Esophagus muscularis mucosa (tissue), 4 donors: ENCODE measurements around the gene MTO1. TPM values are rescaled to one million over a fixed set of nuclear protein-coding genes. Genes with fewer than 3 reads are reported as not detected.

Experiments used
- DNase-seq: peaks from one replicate; pipeline ENCODE4 v3.0.0-alpha.2; 2017; ENCODE audit errors: extremely low spot score
- H3K27ac ChIP-seq, 4 donors: fragments of 200-600 bp; sonication (generic); replicated peaks in 1 of 4; 1 replicate in 3 of 4; 2 replicates in 1 of 4; pipeline ENCODE4 v1.5.1; 2016 to 2019; ENCODE audit warnings: mild to moderate bottlenecking in 1 of 4
- H3K27me3 ChIP-seq, 4 donors: fragments of 200-600 bp; sonication (generic); one replicate each; pipeline versions ENCODE4 v1.5.1 to v1.6.0; 2016 to 2019
- H3K36me3 ChIP-seq, 4 donors: fragments of 200-600 bp; sonication (generic); one replicate each; pipeline ENCODE4 v1.5.1; 2016 to 2019
- H3K4me1 ChIP-seq, 4 donors: fragments of 200-600 bp; sonication (generic); one replicate each; pipeline ENCODE4 v1.5.1; 2016 to 2019
- H3K4me3 ChIP-seq, 4 donors: fragments of 200-600 bp; sonication (generic); 1 replicate in 2 of 4; 2 replicates in 2 of 4; pipeline ENCODE4 v1.5.1; 2016 to 2019; ENCODE audit warnings: mild to moderate bottlenecking in 4 of 4, moderate library complexity in 1 of 4
- H3K9me3 ChIP-seq, 4 donors: fragments of 200-600 bp; sonication (generic); 1 replicate in 3 of 4; 2 replicates in 1 of 4; pipeline ENCODE4 v1.5.1; 2016 to 2019
- EP300 ChIP-seq: sonication (generic); formaldehyde crosslinking; IDR thresholded peaks from one replicate; pipeline ENCODE4 v1.6.1; 2017; ENCODE audit warnings: antibody characterized with exemption
- POLR2A ChIP-seq: fragments of 450-650 bp; IDR thresholded peaks from one replicate; pipeline ENCODE4 v1.6.1; 2017; ENCODE audit warnings: antibody characterized with exemption, moderate library complexity, mild to moderate bottlenecking, low read depth
- POLR2AphosphoS5 ChIP-seq, 2 donors: sonication (generic); formaldehyde crosslinking; IDR thresholded peaks; one replicate each; pipeline ENCODE4 v1.6.1; 2017; ENCODE audit warnings: antibody characterized with exemption in 2 of 2
- WGBS: methylation state at CpG from one replicate; pipeline ENCODE4 v1.1.5; 2018; 5-methylcytosine and 5-hydroxymethylcytosine counted together
- intact Hi-C: fragments of 100-400 bp; cut with DNase I; formaldehyde crosslinking; loops from one replicate; pipeline ENCODE4 v1.15.1; 2023
- total RNA-seq, 4 donors: library from RNA; depleted of rRNA; stranded (reverse); fragments of >200 nt; gene quantifications; one replicate each; pipeline versions ENCODE4 v1.1.0 to v1.2.1, GENCODE V29; 2016
- TF ChIP-seq, protein P1 (sequence below), 3 experiments: fragments of 200-600 bp in 2 of 3; fragments of 450-650 bp in 1 of 3; sonication (generic) in 2 of 3; IDR thresholded peaks; one replicate each; pipeline ENCODE4 v1.5.1; 2017 to 2019; ENCODE audit warnings: antibody characterized with exemption in 3 of 3, mild to moderate bottlenecking in 2 of 3, moderate library complexity in 1 of 3

The MTO1 gene
- total RNA-seq, 4 donors from 2014 or later = 15.2 to 38.6 (median 25.7) TPM

DNA sequence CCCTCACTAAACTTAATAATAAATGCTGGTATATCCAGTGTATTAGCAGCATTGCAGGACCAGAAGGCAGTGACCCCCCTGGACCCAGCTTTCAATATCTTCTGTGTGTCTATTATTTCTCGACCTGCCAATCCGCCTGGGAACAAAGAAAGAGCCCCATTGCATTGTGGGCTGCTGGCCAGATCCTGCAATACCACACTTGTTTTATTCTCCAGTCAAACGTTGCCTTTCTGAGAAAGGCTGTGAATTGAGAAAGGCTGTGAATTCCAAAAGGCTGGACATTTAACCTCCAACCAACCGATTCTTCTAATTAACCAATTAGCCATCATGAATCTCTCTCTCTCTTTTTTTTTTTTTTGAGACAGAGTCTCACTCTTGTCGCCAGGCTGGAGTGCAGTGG lies 1.5 kb upstream of the MTO1 start:
- no peaks in the 10 kb centered on the region for H3K27me3 ChIP-seq
- no peak overlapping the region for H3K27ac ChIP-seq
- peaks cover 0 to 9% (median 2%) of the 10 kb centered on the region in 4 donors for H3K36me3 ChIP-seq
- TF ChIP-seq EP300 = no peak
- TF ChIP-seq POLR2A = no peak
- TF ChIP-seq, protein P1, sequence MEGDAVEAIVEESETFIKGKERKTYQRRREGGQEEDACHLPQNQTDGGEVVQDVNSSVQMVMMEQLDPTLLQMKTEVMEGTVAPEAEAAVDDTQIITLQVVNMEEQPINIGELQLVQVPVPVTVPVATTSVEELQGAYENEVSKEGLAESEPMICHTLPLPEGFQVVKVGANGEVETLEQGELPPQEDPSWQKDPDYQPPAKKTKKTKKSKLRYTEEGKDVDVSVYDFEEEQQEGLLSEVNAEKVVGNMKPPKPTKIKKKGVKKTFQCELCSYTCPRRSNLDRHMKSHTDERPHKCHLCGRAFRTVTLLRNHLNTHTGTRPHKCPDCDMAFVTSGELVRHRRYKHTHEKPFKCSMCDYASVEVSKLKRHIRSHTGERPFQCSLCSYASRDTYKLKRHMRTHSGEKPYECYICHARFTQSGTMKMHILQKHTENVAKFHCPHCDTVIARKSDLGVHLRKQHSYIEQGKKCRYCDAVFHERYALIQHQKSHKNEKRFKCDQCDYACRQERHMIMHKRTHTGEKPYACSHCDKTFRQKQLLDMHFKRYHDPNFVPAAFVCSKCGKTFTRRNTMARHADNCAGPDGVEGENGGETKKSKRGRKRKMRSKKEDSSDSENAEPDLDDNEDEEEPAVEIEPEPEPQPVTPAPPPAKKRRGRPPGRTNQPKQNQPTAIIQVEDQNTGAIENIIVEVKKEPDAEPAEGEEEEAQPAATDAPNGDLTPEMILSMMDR (IDR thresholded peaks at IDR 0.05) = no peak
- no peak for TF ChIP-seq POLR2AphosphoS5 (IDR thresholded peaks at IDR 0.05)
- no peak for DNase-seq
- WGBS = 76% methylated on average over 5 of the region's 5 CpGs
- H3K4me3 ChIP-seq = no peak overlapping the region
- no peaks in the 10 kb centered on the region for H3K9me3 ChIP-seq
- intact Hi-C loops = no loop called here
- peaks cover 20 to 34% (median 30%) of the 10 kb centered on the region in 4 donors for H3K4me1 ChIP-seq

DNA sequence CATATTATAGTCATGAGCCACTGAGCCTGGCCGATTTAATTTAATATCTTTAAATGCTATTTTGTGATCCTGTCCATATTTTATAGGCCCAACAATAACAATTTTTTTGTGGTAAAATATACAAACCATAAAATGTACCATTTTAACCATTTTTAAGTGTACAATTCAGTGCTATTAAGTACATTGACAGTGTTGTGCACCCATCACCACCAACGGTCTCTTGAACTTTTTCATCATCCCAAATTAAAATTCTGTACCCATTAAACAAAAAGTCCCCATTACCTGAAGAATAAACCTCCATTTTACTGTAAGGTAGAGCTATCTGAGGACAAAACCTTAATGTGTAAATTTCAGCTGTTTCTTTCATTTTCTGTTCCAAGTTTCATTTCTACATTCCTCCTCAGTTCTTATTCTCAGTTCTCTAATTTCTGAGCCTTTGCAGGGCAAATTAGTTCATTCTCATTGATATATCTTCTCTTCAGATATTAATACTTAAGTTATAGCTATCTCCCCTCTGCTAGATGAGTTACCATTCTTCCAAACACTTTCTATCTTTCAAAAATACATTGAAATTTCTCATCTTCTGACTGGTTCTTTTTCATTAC lies 10.3 kb downstream of the MTO1 start:
- peaks cover 63 to 100% (median 88%) of the 10 kb centered on the region in 4 donors for H3K36me3 ChIP-seq
- H3K27ac ChIP-seq = no peak overlapping the region
- H3K9me3 ChIP-seq = no peaks in the 10 kb centered on the region
- no peak for TF ChIP-seq EP300
- TF ChIP-seq, protein P1 (IDR thresholded peaks at IDR 0.05) = no peak
- TF ChIP-seq POLR2A = no peak
- no peak for TF ChIP-seq POLR2AphosphoS5 (IDR thresholded peaks at IDR 0.05)
- no peaks in the 10 kb centered on the region for H3K4me1 ChIP-seq
- 86% methylated on average over 2 of the region's 2 CpGs for WGBS
- intact Hi-C loops = no loop called here
- no peak for DNase-seq
- H3K27me3 ChIP-seq = no peaks in the 10 kb centered on the region
- H3K4me3 ChIP-seq = no peak overlapping the region

DNA sequence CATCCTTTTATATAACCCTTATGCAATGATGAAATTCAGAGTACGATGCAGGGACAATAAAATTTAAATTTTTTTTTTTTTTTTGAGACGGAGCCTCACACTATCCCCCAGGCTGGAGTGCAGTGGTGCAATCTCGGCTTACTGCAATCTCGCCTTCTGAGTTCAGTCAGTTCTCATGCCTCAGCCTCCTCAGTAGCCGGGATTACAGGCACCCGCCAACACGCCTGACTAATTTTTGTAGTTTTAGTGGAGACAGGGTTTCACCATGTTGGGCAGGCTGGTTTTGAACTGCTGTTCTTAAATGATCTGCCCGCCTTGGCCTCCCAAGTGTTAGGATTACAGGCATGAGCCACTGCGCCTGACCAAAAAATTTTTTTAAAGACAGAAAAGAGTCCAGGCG lies 15.2 kb downstream of the MTO1 start:
- TF ChIP-seq, protein P1 (IDR thresholded peaks at IDR 0.05) = no peak
- TF ChIP-seq POLR2A (no peak), POLR2AphosphoS5 (IDR thresholded peaks at IDR 0.05) (no peak), EP300 (no peak)
- Histone ChIP-seq H3K27ac (no peak overlapping the region), H3K36me3 (peaks cover 71 to 100% (median 91%) of the 10 kb centered on the region in 4 donors), H3K4me1 (no peaks in the 10 kb centered on the region), H3K4me3 (no peak overlapping the region), H3K9me3 (no peaks in the 10 kb centered on the region), H3K27me3 (no peaks in the 10 kb centered on the region)
- DNase-seq = no peak
- 98% methylated on average over 9 of the region's 10 CpGs for WGBS
- intact Hi-C loops = no loop called here

DNA sequence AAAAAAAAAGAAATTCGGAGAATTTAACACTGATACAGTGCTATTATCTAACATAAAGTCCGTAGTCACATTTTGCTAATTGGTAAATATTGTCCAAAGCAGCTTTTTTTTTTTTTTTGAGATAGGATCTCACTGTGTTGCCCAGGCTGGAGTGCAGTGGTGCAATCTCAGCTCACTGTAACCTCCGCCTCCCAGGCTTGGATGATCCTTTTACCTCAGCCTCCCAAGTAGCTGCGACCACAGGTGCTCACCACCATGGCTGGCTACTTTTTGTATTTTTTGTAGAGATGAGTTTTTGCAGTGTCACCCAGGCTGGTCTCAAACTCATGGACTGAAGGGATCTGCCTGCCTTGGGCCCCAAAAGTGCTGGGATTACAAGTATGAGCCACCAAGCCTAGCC lies 15.9 kb downstream of the MTO1 start:
- Histone ChIP-seq H3K36me3 (peaks cover 77 to 100% (median 94%) of the 10 kb centered on the region in 4 donors), H3K27me3 (no peaks in the 10 kb centered on the region), H3K4me1 (no peaks in the 10 kb centered on the region), H3K4me3 (no peak overlapping the region), H3K27ac (no peak overlapping the region), H3K9me3 (no peaks in the 10 kb centered on the region)
- no peak for DNase-seq
- intact Hi-C loops = no loop called here
- WGBS = 92% methylated on average over 4 of the region's 4 CpGs
- TF ChIP-seq EP300 = no peak
- no peak for TF ChIP-seq POLR2AphosphoS5 (IDR thresholded peaks at IDR 0.05)
- no peak for TF ChIP-seq POLR2A
- TF ChIP-seq, protein P1 (IDR thresholded peaks at IDR 0.05) = no peak

DNA sequence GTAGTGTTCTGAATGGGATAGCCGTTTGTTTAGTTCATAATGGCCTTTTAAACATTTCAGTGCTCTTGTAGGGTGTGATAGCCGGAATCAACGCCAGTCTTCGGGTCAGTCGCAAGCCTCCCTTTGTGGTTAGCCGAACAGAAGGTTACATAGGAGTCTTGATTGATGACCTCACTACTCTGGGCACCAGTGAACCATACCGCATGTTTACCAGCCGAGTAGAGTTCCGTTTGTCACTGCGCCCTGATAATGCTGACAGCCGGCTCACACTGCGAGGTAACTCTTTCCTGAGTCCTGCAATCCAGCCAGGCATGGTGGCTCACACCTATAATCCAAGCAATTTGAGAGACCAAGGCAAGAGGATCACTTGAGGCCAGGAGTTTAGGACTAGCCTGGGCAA lies 20.4 kb downstream of the MTO1 start:
- Histone ChIP-seq H3K9me3 (no peaks in the 10 kb centered on the region), H3K27me3 (no peaks in the 10 kb centered on the region), H3K4me3 (no peak overlapping the region), H3K4me1 (no peaks in the 10 kb centered on the region), H3K27ac (no peak overlapping the region), H3K36me3 (peaks cover 93 to 100% (median 98%) of the 10 kb centered on the region in 4 donors)
- intact Hi-C loops = no loop called here
- no peak for DNase-seq
- 82% methylated on average over 6 of the region's 12 CpGs for WGBS
- TF ChIP-seq, protein P1 (IDR thresholded peaks at IDR 0.05) = no peak
- TF ChIP-seq POLR2A (no peak), POLR2AphosphoS5 (IDR thresholded peaks at IDR 0.05) (no peak), EP300 (no peak)
